ENCODE measurements around the gene GALNT15.

Gene GALNT15

GRCh38 chr3:16239086-16239770 is 64.7 kb downstream of the GALNT15 start:
- no peak overlapping the region for H3K4me3 Mint-ChIP-seq
- peaks cover 21% of the 10 kb centered on the region for H3K4me1 Mint-ChIP-seq
- peaks cover 4% of the 10 kb centered on the region for H3K9me3 Mint-ChIP-seq
- H3K27me3 Mint-ChIP-seq (ENCODE audit: low read depth, poor library complexity), result no peaks in the 10 kb centered on the region
- H3K27ac Mint-ChIP-seq, result no peak overlapping the region
- H3K36me3 Mint-ChIP-seq (ENCODE audit: low read depth), result no peaks in the 10 kb centered on the region
- no peak for TF ChIP-seq CTCF (IDR thresholded peaks at IDR 0.05)
- no peak for DNase-seq

- no peak for TF ChIP-seq CTCF (IDR thresholded peaks at IDR 0.05)
- Mint-ChIP-seq H3K27me3 (ENCODE audit: low read depth, poor library complexity) (no peaks in the 10 kb centered on the region), H3K4me1 (peaks cover 21% of the 10 kb centered on the region), H3K27ac (no peak overlapping the region), H3K36me3 (ENCODE audit: low read depth) (no peaks in the 10 kb centered on the region), H3K4me3 (no peak overlapping the region), H3K9me3 (no peaks in the 10 kb centered on the region)
- no peak for DNase-seq
Measured at GRCh38 chr3:16239780-16240179, 65.3 kb downstream of the GALNT15 start.

- no peak for DNase-seq
- TF ChIP-seq CTCF (IDR thresholded peaks at IDR 0.05), result no peak
- Mint-ChIP-seq H3K27ac (no peak overlapping the region), H3K4me1 (peaks cover 27% of the 10 kb centered on the region), H3K27me3 (ENCODE audit: low read depth, poor library complexity) (no peaks in the 10 kb centered on the region), H3K4me3 (no peak overlapping the region), H3K9me3 (no peaks in the 10 kb centered on the region), H3K36me3 (ENCODE audit: low read depth) (no peaks in the 10 kb centered on the region)
Measured at GRCh38 chr3:16240229-16241023, 65.9 kb downstream of the GALNT15 start.

GRCh38 chr3:16241225-16241624 is 66.7 kb downstream of the GALNT15 start:
- H3K36me3 Mint-ChIP-seq (ENCODE audit: low read depth), result no peaks in the 10 kb centered on the region
- H3K27me3 Mint-ChIP-seq (ENCODE audit: low read depth, poor library complexity), result no peaks in the 10 kb centered on the region
- H3K27ac Mint-ChIP-seq, result no peak overlapping the region
- H3K4me1 Mint-ChIP-seq, result peaks cover 27% of the 10 kb centered on the region
- H3K9me3 Mint-ChIP-seq, result no peaks in the 10 kb centered on the region
- H3K4me3 Mint-ChIP-seq, result no peak overlapping the region
- TF ChIP-seq CTCF (IDR thresholded peaks at IDR 0.05), result no peak
- DNase-seq, result no peak

GRCh38 chr3:16242177-16242576 is 67.7 kb downstream of the GALNT15 start:
- no peaks in the 10 kb centered on the region for H3K27me3 Mint-ChIP-seq (ENCODE audit: low read depth, poor library complexity)
- no peaks in the 10 kb centered on the region for H3K9me3 Mint-ChIP-seq
- no peak overlapping the region for H3K27ac Mint-ChIP-seq
- DNase-seq, result no peak
- no peak overlapping the region for H3K4me3 Mint-ChIP-seq
- H3K4me1 Mint-ChIP-seq, result peaks cover 30% of the 10 kb centered on the region
- no peaks in the 10 kb centered on the region for H3K36me3 Mint-ChIP-seq (ENCODE audit: low read depth)
- TF ChIP-seq CTCF (IDR thresholded peaks at IDR 0.05), result no peak
